ENCODE data around the gene CHST11. TPM values are rescaled to one million over a fixed set of nuclear protein-coding genes. Genes with fewer than 3 reads are reported as not detected.

The CHST11 gene
- total and polyA plus RNA-seq, 9 of the 15 experiments (the other 6 are each of a cell fraction or from before 2014, with no cell fraction given) = 2.3 to 38.7 (median 15.0) TPM

DNA sequence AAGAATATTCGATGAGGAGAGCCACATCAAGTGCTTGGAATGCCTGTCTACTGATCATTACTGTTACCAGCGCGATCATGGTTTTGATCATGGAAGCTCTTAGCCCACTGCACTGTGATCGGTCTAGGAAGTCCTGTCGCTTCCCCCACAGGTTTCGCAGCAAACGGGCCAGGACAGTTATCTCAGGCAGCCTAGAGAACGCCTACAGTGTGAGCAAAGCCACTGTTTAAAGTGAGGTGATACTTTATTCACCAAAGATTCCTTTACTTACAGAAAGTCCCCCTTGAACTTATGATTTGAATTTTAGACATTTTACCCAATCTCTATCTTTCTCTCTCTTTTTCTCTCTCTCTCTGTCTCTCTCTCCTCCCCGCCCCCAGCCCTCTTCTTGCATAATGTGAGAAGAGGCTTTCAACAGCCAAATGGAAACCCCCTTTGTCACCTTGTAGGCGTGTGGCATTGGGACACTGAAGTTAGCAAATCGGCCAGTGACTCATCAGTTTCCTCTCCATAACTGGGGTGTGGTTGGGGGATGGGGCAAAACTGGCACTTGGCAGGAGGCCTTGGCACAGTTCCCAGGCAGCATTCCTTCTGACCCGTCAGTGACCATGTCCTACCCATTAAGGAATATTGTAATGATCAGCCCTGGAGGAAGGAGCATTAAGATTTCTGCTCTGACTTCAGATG is 214.8 kb downstream of the CHST11 start (continued):
- TF ChIP-seq FOXA1 (IDR thresholded peaks at IDR 0.05; ENCODE audit: borderline replicate concordance) (no peak), ZFX (CRISPR knock-in tag; IDR thresholded peaks at IDR 0.05) (no peak), NBN (IDR thresholded peaks at IDR 0.05; ENCODE audit: low read depth) (no peak), C11orf30 (IDR thresholded peaks at IDR 0.05; ENCODE audit: low read depth) (peak; percentile 86), MCM5 (IDR thresholded peaks at IDR 0.05; ENCODE audit: low read depth) (no peak), L3MBTL2 (IDR thresholded peaks at IDR 0.05) (no peak)
- TF ChIP-seq, protein P1, sequence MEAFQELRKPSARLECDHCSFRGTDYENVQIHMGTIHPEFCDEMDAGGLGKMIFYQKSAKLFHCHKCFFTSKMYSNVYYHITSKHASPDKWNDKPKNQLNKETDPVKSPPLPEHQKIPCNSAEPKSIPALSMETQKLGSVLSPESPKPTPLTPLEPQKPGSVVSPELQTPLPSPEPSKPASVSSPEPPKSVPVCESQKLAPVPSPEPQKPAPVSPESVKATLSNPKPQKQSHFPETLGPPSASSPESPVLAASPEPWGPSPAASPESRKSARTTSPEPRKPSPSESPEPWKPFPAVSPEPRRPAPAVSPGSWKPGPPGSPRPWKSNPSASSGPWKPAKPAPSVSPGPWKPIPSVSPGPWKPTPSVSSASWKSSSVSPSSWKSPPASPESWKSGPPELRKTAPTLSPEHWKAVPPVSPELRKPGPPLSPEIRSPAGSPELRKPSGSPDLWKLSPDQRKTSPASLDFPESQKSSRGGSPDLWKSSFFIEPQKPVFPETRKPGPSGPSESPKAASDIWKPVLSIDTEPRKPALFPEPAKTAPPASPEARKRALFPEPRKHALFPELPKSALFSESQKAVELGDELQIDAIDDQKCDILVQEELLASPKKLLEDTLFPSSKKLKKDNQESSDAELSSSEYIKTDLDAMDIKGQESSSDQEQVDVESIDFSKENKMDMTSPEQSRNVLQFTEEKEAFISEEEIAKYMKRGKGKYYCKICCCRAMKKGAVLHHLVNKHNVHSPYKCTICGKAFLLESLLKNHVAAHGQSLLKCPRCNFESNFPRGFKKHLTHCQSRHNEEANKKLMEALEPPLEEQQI (IDR thresholded peaks at IDR 0.05) = no peak
- TF ChIP-seq, protein P2, sequence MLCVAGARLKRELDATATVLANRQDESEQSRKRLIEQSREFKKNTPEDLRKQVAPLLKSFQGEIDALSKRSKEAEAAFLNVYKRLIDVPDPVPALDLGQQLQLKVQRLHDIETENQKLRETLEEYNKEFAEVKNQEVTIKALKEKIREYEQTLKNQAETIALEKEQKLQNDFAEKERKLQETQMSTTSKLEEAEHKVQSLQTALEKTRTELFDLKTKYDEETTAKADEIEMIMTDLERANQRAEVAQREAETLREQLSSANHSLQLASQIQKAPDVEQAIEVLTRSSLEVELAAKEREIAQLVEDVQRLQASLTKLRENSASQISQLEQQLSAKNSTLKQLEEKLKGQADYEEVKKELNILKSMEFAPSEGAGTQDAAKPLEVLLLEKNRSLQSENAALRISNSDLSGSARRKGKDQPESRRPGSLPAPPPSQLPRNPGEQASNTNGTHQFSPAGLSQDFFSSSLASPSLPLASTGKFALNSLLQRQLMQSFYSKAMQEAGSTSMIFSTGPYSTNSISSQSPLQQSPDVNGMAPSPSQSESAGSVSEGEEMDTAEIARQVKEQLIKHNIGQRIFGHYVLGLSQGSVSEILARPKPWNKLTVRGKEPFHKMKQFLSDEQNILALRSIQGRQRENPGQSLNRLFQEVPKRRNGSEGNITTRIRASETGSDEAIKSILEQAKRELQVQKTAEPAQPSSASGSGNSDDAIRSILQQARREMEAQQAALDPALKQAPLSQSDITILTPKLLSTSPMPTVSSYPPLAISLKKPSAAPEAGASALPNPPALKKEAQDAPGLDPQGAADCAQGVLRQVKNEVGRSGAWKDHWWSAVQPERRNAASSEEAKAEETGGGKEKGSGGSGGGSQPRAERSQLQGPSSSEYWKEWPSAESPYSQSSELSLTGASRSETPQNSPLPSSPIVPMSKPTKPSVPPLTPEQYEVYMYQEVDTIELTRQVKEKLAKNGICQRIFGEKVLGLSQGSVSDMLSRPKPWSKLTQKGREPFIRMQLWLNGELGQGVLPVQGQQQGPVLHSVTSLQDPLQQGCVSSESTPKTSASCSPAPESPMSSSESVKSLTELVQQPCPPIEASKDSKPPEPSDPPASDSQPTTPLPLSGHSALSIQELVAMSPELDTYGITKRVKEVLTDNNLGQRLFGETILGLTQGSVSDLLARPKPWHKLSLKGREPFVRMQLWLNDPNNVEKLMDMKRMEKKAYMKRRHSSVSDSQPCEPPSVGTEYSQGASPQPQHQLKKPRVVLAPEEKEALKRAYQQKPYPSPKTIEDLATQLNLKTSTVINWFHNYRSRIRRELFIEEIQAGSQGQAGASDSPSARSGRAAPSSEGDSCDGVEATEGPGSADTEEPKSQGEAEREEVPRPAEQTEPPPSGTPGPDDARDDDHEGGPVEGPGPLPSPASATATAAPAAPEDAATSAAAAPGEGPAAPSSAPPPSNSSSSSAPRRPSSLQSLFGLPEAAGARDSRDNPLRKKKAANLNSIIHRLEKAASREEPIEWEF (CRISPR knock-in tag; IDR thresholded peaks at IDR 0.05) = 0 out of 2 replicates have a peak, but pooled peaks have one; percentile 28
